Heart right ventricle (tissue), 16 donors: ENCODE data around the gene SLC17A5. TPM values are rescaled to one million over a fixed set of nuclear protein-coding genes. Genes with fewer than 3 reads are reported as not detected.
"Not testable (repeated sequence)": the region's sequence is repeated elsewhere in the genome, so short reads cannot be mapped to it uniquely, and the experiment has no call there.

Source experiments
- ATAC-seq, 8 donors: fragments of 200-7000 bp; cut with Tn5 transposase; one replicate each; pipeline ENCODE4 v1.9.1; 2020; ENCODE audit warnings: mild to moderate bottlenecking in 8 of 8, moderate library complexity in 8 of 8, moderate number of reproducible peaks in 1 of 8
- DNase-seq, 2 donors: peaks; one replicate each; pipeline ENCODE4 v3.0.0-alpha.2; 2020
- H3K27ac ChIP-seq, 10 donors: fragments of 200-600 bp; sonication (generic) in 2 of 10; one replicate each; pipeline versions ENCODE4 v1.5.0 to v1.8.0; 2020 to 2022; ENCODE audit warnings: mild to moderate bottlenecking in 3 of 10
- H3K27me3 ChIP-seq, 7 donors: fragments of 200-600 bp; one replicate each; pipeline ENCODE4 v1.8.0; 2021 to 2022; ENCODE audit warnings: mild to moderate bottlenecking in 2 of 7
- H3K36me3 ChIP-seq, 9 donors: fragments of 200-600 bp; sonication (generic) in 1 of 9; one replicate each; pipeline versions ENCODE4 v1.5.0 to v1.8.0; 2020 to 2022; ENCODE audit warnings: mild to moderate bottlenecking in 2 of 9
- H3K4me1 ChIP-seq, 9 donors: fragments of 200-600 bp; sonication (generic) in 1 of 9; one replicate each; pipeline versions ENCODE4 v1.5.0 to v1.8.0; 2020 to 2022; ENCODE audit warnings: mild to moderate bottlenecking in 4 of 9
- H3K4me3 ChIP-seq, 10 donors: fragments of 200-600 bp; sonication (generic) in 2 of 10; one replicate each; pipeline versions ENCODE4 v1.5.0 to v1.8.0; 2020 to 2022; ENCODE audit warnings: mild to moderate bottlenecking in 7 of 10, moderate library complexity in 2 of 10
- H3K9me3 ChIP-seq, 11 donors: fragments of 200-600 bp in 10 of 11; sonication (generic) in 2 of 11; one replicate each; pipeline versions ENCODE4 v1.5.0 to v1.8.0; 2013 to 2022; ENCODE audit warnings: mild to moderate bottlenecking in 2 of 11, control low read depth in 1 of 11, moderate library complexity in 1 of 11
- WGBS, 2 donors: extraction: QIAGEN DNeasy Blood & Tissue Kit; methylation state at CpG; one replicate each; pipeline ENCODE4 v1.1.7; 2013; ENCODE audit warnings: inconsistent platforms in 1 of 2; 5-methylcytosine and 5-hydroxymethylcytosine counted together
- intact Hi-C, 10 donors: fragments of 100-400 bp; cut with DNase I; formaldehyde crosslinking; loops; one replicate each; pipeline versions ENCODE4 v1.11.1 to v1.14.2; 2022
- polyA plus RNA-seq, 2 donors: library from polyadenylated mRNA; stranded (reverse); fragments of 200-250 nt; gene quantifications; one replicate each; pipeline ENCODE4 v1.2.3, GENCODE V29; 2013
- total RNA-seq, 10 donors: library from RNA; stranded (reverse); fragmentation: NEBNext Ultra II Directional in 3 of 10; extraction: Animal tissue kit (Norgen Biotek cat#: 25700) in 3 of 10; gene quantifications; one replicate each; pipeline versions ENCODE4 v1.2.1 to v1.2.4, GENCODE V29; 2021 to 2023
- TF ChIP-seq, protein P1 (sequence below), 9 donors: fragments of 200-600 bp; sonication (generic) in 2 of 9; IDR thresholded peaks; one replicate each; pipeline versions ENCODE4 v1.5.0 to v1.8.0; 2021 to 2022; ENCODE audit warnings: antibody characterized with exemption in 9 of 9, mild to moderate bottlenecking in 5 of 9, moderate library complexity in 1 of 9
- donor health status: Arrhythmogenic right ventricular cardiomyopathy.
- donor health status: ischemic (EF 13 %, LVEDD 7.1; RV severe dilation, severe dysfunction).
- donor health status: healthy with polysubstance abuse.
- donor health status: DM: no; HTN: yes; CAD: no.
- donor health status: DM: no; HTN: no; CAD: no.
- donor health status: ischemic (EF 25% LVEDD 6.9; RV normal size, moderate dysfunction).
- donor health status: ischemic (EF 25% LVEDD 5.7; RV mildly dilated, moderate dysfunction).
- donor health status: healthy.
- donor health status: DM: yes; HTN: yes; CAD: no.
- donor health status: Ischemic cardiomyopathy.
- donor health status: ischemic (EF 35%, LVEDD 5.7; RV mildly dilated, moderate dysfunction).
- donor health status: nonischemic (EF 11% LVEDD 7.7; RV severe dilation, severe dysfunction).
- donor health status: DM: yes; HTN: yes; CAD: no.
- donor health status: PGD.
- donor health status: ischemic (EF 29% LVEDD 5.4; RV normal size, mild dysfunction).
- donor health status: nonischemic (EF 23%, LVEDD 6.1; RV moderate dilation, normal function).

SLC17A5 gene
- total and polyA plus RNA-seq, 12 donors: 1.9 to 7.6 (median 4.7) TPM

DNA sequence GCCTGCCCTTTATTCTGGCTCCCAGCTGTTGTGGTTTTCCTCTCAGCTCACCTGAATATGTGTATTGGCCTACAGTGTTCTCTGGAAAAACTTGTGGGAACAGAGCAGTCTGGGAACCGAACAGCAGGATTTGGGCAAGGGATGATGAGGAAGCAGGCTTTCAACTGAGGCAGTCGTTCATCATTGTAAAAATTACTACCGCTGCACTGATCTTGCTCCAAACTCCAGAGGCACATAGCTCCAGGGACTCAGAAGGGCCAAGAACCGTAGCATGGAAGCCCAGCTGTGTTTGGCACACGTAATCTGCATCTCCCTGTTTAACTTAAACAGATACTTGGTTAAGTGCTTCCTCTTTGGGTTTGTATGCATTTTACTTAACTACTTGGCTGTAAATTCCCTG lies 84.7 kb downstream of the SLC17A5 start:
- Histone ChIP-seq H3K36me3 (no peaks in the 10 kb centered on the region), H3K27me3 (peaks cover 0 to 4% (median 0%) of the 10 kb centered on the region in 7 donors), H3K4me3 (no peak overlapping the region), H3K27ac (no peak overlapping the region), H3K4me1 (peaks cover 0 to 22% (median 7%) of the 10 kb centered on the region in 9 donors), H3K9me3 (no peaks in the 10 kb centered on the region)
- DNase-seq (no peak), ATAC-seq (no peak)
- TF ChIP-seq, protein P1, sequence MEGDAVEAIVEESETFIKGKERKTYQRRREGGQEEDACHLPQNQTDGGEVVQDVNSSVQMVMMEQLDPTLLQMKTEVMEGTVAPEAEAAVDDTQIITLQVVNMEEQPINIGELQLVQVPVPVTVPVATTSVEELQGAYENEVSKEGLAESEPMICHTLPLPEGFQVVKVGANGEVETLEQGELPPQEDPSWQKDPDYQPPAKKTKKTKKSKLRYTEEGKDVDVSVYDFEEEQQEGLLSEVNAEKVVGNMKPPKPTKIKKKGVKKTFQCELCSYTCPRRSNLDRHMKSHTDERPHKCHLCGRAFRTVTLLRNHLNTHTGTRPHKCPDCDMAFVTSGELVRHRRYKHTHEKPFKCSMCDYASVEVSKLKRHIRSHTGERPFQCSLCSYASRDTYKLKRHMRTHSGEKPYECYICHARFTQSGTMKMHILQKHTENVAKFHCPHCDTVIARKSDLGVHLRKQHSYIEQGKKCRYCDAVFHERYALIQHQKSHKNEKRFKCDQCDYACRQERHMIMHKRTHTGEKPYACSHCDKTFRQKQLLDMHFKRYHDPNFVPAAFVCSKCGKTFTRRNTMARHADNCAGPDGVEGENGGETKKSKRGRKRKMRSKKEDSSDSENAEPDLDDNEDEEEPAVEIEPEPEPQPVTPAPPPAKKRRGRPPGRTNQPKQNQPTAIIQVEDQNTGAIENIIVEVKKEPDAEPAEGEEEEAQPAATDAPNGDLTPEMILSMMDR (IDR thresholded peaks at IDR 0.05): no peak
- intact Hi-C loops: loop anchor here in 5 of 10 donors (5.0 kb wide), 2 partner anchors 42 to 47 kb away; partner anchors contain the start of gene EEF1A1 (in 4 of the 5)
- whole genome bisulfite sequencing, 2 donors: 75 to 83% methylated on average over 5 of the region's 5 CpGs

DNA sequence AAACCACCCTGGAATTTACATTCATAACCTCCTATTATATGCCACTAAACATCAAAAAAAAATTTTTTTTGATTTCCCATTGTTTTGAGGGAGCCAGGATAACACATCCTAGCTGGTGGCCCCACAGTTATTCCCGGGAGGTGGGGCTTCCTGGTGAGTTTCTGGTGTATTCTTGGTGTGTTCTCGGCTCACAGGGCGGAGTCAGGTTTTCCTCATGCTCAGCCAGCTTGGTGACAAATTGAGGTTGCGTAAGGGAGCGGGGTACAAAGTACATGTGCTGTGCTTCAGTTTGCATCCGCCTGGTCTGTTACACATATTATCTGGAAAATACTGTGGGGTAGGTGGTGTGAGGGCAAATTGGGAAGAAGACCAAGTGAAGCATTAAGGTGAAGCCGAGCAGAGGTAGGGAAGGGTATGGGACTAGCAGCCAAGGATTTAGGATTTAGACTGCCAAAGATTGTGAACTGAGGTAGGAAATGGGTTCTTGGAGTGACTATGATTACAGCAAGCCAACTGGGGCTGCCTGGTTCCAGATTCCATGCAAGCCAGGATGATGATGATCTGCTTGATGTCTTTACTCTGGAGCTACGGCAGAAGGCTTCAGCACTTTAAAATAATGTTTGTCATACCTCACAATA lies 86.7 kb downstream of the SLC17A5 start:
- Histone ChIP-seq H3K9me3 (no peaks in the 10 kb centered on the region), H3K4me3 (no peak overlapping the region), H3K4me1 (peaks cover 0 to 22% (median 7%) of the 10 kb centered on the region in 9 donors), H3K36me3 (no peaks in the 10 kb centered on the region), H3K27ac (peak overlapping the region; percentile 27 to 84 (median 66)), H3K27me3 (peaks cover 0 to 4% (median 0%) of the 10 kb centered on the region in 7 donors)
- intact Hi-C loops: loop anchor here in 5 of 10 donors (5.0 kb wide), 2 partner anchors 40 to 45 kb away; partner anchors contain the start of gene EEF1A1 (in 4 of the 5)
- 66 to 73% methylated on average over 8 of the region's 8 CpGs for WGBS, 2 donors
- ATAC-seq: peak in 7 of 8 donors; percentile 61 to 90 (median 72)
- peak; percentile 38 to 71 for DNase-seq
- TF ChIP-seq, protein P1 (IDR thresholded peaks at IDR 0.05): no peak

DNA sequence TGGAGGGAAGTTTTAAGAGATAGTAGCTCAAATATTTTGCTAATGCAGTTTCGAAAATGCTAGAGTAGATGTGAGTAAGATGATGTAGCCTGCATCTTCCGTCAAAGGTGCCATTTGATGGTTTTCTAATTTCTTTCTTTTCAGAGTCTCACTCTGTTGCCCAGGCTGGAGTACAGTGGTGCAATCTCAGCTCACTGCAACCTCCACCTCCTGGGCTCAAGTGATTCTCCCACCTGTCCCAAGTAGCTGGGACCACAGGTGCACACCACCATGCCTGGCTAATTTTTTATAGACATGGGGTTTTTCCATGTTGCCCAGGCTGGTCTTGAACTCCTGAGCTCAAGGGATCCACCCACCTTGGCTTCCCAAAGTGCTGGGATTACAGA lies 87.3 kb downstream of the SLC17A5 start:
- not testable (repeated sequence) for H3K36me3 ChIP-seq, H3K9me3 ChIP-seq, DNase-seq, H3K27me3 ChIP-seq, ATAC-seq, H3K4me3 ChIP-seq
- intact Hi-C loops: loop anchor here in 5 of 10 donors (5.0 kb wide), 2 partner anchors 39 to 44 kb away; partner anchors contain the start of gene EEF1A1 (in 4 of the 5)
- H3K27ac ChIP-seq: peak overlapping the region in 9 of 10 donors; percentile 21 to 84 (median 63)
- H3K4me1 ChIP-seq: peaks cover 0 to 17% (median 7%) of the 10 kb centered on the region in 9 donors
- 90 to 94% methylated on average over 2 of the region's 2 CpGs for WGBS, 2 donors

DNA sequence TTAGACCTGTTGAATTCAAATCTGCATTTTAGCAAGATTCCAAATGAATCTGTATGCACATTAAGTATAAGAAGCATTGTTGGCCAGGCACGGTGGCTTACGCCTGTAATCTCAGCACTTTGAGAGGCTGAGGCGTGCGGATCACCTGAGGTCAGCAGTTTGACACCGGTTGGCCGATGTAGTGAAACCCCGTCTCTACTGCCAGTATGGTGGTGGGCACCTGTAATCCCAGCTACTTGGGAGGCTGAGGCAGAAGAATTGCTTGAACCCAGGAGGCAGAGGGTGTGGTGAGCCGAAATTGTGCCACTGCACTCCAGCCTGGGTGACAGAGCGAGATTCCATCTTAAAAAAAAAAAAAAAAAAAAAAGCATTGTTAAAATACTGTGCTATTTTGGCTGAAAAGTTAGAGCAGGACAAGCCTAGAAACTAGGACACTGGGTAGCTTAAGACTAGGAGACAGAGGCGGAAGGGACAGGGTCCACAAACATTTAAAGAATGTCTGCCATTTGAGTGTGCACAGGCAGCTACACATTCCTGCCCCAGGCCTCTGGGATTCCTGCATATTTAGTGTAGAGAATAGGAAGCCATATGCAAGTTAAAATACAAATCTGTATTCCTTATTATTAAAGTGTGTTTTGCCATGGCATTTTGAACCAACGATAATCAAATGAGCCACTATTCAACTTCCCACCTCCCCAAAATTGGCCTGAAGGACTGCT lies 87.9 kb downstream of the SLC17A5 start:
- no peak for ATAC-seq
- no peaks in the 10 kb centered on the region for H3K36me3 ChIP-seq
- peaks cover 0 to 4% (median 0%) of the 10 kb centered on the region in 7 donors for H3K27me3 ChIP-seq
- H3K4me3 ChIP-seq: no peak overlapping the region
- peak overlapping the region in 4 of 10 donors; percentile 63 to 84 (median 72) for H3K27ac ChIP-seq
- peaks cover 0 to 16% (median 6%) of the 10 kb centered on the region in 9 donors for H3K4me1 ChIP-seq
- intact Hi-C loops: loop anchor here in 5 of 10 donors (5.0 kb wide), 2 partner anchors 39 to 44 kb away; partner anchors contain the start of gene EEF1A1 (in 4 of the 5)
- no peak for DNase-seq
- TF ChIP-seq, protein P1 (IDR thresholded peaks at IDR 0.05): no peak
- 95% methylated on average over 11 of the region's 11 CpGs for WGBS, 2 donors
- no peaks in the 10 kb centered on the region for H3K9me3 ChIP-seq
